Measurements from ENCODE around the gene PDE7B.
"Not testable (repeated sequence)": the region's sequence is repeated elsewhere in the genome, so short reads cannot be mapped to it uniquely, and the experiment has no call there.

PDE7B gene

DNA sequence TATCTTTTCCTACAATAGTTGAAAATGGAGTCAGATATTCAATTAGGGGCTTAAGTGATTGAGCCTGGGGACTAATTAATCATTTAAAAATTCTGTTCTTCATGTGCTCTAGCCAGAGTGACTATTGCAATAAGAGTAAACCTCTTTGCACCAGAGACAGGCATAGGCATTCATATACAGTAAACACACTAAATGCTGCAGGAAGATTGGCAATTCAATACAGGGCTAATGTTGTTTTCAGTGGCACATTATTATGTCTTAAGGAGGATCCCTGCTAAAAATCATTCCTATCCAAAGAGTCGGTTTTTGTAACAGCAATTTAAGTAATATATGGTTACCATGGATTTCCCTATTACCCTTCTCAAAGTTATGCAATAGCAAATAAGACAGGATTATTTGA is 1.2 kb downstream of the PDE7B start:
- no peak for ATAC-seq

DNA sequence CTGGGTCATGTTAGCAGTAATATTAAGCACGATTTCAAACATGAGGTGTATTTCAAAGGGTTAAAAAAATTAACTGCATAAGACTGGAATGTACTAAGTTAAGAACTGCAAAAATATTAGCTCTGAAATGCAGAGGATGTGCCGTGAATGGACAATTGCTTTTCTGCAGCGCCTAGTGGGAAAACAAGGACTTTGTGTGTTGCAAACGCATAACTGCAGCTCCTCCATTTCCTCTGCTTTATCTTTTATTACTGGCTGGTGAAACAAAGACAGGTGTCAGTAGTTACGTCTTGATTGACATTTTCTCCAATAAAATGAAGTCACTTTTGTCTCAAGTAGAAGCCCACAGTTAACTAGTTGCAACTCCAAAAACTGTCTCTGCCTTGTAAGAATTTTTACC is 1.7 kb downstream of the PDE7B start:
- no peak for ATAC-seq

DNA sequence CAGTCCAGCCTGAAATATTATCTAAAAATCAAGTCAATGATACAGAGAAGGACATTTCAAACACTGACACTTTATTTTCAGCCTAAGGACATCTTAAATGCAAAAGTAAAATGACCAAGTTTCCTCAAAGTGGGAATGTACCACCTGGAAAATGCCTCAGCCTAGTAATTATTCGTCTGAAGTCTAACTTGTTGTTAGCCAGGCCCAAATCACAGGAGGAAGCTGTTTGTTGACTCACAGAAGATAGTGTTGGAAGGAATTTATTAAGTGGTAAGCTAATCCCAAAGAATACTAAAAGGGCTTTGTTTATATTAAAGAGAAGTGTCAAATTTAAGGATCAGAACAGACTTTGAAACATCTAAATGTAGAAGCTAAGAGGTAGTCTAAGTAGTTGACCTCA is 2.5 kb downstream of the PDE7B start:
- no peak for ATAC-seq

DNA sequence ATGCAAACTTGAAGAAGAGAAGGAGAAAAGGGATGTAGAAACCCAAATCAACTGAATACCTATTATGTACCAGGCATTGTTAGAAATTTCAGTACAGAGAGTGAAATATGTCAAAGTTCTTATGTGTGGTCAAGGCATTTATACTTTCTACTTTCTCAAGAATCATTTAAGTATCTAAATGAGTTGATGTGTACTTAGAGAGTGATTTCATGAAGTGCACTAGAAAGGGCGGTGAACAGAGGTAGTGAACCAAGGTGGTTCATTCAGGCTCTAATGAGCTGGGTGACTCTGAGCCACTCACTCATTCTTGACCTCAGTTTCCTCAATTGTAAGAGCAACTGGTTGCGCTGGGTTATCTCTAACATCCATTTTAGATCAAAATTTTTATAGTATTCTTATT is 3.3 kb downstream of the PDE7B start:
- ATAC-seq: peak in 1 of 2 donors; percentile 36

DNA sequence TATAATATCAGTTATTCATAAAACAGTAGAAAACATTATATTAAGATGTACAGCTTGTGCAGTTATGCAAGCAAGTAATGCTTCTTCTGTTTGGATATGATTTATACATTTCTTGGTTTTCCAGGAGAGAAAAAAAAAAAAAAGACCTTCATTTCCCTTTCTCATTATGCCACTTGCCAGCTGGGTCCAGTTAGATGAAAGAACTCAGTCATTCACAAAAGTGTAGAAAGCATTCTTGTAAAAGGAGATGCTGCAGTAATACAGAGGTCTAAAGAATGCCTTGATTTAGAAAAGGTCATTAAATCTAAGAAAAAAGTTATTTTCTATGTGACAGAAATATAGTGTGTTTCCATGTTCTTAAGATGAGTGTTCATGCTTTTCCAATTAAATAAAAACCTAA is 7.4 kb downstream of the PDE7B start:
- ATAC-seq: no peak

DNA sequence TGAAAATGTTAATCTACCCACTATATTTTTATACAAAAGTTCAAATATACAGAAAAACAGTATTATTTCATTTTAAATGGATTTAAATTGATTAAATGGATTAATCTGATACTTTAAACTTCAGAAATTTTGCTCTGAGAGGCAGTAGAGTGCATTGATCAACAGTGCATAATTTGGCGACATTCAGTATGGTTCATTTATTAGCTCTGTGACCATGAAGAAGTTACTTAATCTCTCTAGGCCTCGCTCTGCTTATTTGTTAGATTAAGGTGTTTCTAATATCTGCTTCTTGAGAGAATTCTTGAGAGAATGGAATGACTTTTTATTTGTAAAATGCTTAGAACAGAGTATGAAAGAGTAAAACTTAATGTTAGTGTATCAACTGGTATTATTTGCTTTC is 8.9 kb downstream of the PDE7B start:
- ATAC-seq: no peak

DNA sequence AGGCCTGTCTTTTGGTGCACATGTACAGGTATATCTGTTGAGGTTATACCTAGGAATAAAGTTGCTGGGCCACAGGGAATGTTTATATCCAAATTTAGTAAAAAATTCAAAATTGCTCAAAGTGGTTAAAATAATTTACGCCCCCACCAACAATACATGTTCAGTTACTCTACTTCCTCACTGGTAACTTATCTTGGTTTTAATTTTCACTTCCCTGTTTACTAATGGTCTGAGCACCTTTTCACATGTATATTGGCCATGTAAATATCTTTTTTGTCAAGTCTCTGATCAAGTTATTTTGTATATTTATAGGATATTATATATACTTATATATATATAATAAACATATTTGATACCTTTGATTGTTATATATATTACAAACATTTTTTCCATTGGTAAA is 9.7 kb downstream of the PDE7B start:
- no peak for ATAC-seq

DNA sequence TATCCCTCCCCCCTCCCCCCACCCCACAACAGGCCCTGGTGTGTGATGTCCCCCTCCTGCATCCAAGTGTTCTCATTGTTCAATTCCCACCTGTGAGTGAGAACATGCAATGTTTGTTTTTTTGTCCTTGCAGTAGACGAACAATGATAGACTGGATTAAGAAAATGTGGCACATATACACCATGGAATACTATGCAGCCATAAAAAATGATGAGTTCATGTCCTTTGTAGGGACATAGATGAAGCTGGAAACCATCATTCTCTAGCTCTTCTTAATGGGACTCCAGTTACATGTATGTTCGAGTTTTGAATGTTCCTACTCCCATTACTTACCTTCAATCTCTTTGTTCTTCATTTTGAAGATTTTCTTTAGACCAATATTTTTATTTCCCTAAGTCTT is 13.4 kb downstream of the PDE7B start:
- not testable (repeated sequence) for ATAC-seq

DNA sequence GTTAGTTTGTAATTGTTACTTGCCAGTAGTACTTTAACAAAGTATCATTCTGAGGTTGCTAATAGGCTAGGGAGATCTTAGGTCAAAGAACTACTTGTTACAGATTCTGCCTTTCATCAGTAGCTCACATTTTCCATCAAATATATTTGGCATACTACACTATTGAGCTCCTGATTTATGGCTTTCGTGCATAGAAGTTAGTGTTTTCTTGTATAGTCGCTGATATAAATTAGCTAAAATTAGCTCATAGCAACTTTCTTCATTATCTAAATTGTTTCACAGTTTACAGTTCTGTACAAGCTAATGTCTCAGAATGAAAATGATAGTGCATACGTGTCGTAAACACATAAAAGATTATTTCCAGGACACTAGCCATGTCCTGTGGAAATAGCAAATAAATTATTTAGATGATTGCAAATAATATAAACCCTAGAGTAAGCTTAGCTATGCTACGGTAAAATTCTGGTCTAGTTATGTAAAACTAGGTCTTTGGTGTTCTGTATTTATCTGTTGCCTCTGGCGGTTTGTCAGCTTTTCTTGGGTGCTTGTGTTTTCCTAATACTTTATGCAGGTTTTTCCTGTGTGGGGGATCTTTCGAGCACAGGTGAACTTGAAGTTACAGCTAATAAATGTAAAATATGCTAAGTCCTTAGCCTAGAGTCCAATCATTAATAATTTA is 15.1 kb downstream of the PDE7B start:
- ATAC-seq: no peak

DNA sequence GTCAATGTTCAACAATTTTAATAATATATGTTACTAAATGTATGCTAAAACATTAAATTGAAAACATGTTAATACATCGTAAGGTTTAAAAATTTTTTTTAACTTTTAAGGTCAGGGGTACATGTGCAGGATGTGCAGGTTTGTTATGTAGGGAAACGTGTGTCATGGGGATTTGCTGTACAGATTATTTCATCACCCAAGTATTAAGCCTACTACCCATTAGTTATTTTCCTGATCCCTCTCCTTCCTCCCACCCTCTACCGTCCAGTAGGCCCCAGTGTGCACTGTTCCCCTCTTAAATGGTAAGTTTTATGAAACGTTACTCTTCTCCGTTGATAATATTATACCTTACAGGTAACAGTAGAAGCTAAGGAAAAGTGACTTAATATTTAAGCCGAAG is 15.8 kb downstream of the PDE7B start:
- no peak for ATAC-seq

DNA sequence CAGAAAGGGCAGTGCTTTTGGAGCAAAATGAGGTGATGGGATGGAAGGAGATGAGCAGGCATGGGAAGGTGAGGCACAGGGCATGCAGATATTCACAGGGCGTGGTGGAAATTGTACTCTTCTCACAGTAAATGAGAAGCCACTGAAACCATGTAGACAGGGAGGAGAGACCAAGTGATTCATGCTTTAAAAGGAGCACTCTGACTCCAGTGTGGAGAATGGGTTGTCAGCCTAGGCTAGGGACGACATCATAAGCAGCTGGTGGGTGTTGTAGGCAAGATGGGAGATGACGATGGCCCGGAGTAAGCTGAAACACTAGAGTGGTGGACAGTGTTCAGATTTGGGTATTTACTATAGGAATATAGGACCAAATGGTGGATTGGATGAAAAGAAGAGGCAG is 18.4 kb downstream of the PDE7B start:
- no peak for ATAC-seq

DNA sequence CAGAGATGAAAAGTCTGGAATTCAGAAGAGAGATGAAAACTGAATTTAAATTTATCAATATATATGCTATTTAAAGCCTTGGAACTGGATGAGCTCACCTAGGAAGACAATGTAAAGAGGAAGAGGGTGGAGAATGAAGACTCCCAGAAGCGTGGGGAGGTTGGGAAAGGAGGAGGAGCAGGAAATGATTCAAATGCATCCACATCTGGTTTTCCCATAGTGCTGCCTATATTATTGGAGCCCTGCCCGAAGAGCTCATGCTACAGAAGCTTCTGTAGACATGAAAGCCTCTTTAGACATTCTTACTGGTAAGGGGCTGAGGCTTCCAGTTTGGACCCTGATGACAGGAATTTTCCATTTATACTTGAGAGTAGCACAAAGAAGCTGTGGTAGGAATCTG is 19.2 kb downstream of the PDE7B start:
- ATAC-seq: no peak

DNA sequence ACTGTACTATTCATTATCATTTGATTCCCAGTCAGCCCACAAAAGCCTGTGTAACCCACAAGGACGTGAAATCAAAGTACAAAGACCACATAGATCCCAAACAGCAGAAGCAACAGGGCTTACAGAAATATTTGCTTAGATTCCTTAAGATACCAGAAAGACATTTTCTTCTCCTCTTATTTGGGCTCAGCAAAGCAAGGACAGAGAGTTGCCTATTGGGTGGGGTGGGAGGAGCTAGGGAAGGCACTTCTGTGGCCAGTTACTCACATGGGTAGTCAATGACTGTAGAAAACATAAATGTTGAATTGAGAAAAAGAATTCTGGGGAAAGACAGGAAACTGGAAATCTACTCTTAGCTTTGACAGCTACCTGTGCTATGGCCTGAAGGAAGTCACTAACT is 19.8 kb downstream of the PDE7B start:
- ATAC-seq: no peak

DNA sequence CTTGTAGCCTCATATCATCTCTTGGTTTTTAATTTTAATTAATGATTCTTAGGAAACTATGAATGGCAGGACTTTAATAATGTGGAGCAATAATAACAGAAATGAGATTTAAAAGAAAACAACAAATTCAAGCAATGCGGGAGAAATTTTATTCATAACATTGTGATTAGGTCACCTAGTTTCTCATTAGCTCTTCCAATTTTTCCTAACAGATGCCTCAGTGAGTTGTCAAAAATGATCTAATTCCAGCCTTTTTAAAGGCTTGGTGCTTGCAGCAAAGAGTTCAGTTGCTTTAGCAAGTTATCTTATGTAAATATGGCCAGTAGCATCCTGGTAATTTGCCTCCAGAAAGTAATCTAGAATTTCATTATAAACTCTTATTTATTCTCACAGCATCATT is 20.4 kb downstream of the PDE7B start:
- ATAC-seq: no peak

DNA sequence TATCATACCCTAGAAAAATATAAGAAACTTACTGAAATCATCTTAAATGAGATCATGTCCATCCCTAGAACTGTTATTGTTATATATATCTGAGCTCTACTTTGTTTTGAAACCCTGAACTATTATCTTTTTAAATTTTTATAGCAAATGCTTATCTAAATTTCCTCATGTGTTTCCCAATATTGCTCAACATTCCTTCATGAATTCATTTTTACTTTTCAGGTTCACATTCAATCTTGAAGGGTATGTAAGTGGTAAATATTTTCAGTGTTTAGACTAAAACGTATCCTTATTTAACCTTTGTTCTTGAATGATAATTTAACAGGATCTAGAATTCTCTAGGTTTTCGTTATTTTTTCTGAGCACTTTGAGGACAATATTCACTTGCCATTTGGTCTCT is 23.9 kb downstream of the PDE7B start:
- no peak for ATAC-seq

DNA sequence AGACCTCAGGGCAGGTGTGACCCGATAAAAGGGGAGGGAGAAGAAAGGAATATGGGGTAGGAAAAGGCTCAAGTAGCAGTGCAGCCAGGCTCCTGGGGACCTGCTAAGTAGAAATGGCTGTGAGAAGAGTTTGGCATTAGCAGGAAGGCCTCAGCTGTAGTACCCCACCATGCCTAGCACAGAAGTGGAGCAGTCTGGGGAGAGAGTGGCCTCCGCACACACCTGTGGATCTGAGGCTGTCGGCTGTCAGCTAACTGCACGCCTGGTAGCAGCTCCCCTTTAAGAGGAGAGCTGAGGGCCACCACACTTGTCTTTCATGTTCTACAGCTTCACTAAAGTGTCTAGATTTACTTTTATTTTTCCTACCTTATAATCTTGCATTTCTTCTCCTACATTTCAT is 24.6 kb downstream of the PDE7B start:
- no peak for ATAC-seq

DNA sequence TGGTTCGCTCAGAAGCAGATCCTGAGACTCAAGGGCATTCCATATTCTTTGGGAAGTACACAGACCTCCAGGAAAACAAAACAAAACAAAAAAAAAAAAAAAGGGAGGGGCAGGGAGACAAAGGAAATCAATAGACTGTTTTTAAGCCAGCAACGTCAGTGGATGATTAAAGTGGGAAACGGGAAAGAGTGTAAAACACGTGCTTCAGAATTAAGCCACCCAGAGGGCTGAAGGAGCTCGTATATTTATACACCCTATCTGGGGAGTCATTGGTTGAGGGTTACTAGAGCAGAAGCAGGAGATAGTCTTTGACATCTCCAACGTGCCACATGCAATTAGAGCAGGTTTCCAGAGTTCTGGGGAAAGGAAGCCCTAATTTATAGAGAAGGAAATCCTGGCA is 26.2 kb downstream of the PDE7B start:
- ATAC-seq: no peak

DNA sequence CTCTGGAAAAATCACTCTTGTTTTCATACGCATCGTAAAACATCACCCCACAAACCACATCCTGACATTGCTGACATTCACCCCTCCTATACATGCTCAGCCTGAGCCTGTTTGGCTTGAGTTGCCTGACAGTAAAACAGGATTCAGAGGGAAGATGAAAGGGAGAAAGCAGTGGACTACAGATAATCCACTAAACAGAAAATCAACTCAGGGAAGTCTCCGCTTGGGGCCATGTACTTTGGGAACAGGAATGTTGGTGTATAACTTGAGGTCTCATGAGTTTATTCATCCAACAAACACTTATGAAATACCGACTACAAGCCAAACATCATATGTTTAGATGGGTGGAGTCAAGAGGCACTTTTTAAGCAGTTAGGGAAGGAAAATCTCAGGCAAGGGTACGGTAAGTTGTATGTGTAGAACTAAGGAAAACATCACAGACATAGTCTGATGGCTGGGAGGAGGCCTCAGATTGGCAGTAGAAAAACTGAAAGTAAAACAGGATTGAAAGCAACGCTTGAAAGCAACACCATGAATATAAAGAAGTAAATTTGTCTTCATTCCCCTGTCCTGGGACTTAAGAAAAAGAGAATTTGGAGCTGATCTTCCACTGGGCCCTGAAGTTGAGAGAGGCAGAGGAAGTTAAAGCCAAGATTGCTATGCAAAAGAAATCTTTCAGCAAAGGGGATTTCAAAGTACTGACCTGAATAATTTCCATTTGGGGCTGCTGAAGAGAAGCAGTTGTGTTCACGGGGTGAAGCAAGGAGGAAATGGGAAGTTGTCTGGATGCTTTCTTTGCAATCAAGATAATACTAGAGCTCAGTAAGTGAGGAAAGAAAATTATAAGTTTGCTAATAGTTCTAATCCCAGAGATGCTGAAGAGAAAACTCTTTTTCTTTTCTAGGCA is 28.8 kb downstream of the PDE7B start:
- ATAC-seq: peak; percentile 87 to 89

DNA sequence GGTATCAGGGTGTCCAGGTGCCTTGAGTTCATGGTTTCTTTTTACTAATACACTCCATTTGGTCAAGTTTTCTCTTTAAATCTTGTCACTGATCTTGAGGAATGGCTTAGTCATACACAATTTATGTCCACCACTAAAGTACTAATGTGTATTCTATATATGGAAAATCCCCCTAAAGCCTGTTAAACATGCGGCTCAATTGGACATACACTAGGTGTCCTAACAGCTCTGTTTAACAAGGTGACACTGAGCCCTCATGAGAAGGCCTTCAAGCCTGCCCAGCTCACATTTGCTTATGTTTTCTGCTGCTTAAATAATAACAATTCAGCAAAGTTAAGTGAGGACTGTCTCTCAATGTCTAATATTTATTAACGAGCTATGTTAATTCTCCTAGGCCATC is 31.5 kb downstream of the PDE7B start:
- ATAC-seq: no peak

DNA sequence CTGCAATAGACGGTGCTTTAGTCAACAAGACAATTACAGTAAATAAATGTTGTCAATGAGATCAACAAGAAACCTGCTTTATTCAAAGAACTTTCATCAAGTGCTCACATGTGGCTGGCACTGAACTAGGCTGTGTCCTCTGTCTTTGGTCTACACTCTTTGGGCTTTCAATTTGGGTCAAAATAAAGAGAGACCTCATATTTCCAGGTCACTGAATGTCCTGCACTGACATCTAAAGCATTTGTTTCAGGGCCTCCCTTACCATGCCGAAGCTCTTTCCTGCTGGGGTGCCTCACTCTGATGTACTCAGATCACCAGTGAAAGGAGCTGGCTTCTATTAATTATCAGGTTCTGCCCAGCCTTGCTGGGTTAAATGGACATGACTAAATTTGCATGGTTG is 32.0 kb downstream of the PDE7B start:
- no peak for ATAC-seq

DNA sequence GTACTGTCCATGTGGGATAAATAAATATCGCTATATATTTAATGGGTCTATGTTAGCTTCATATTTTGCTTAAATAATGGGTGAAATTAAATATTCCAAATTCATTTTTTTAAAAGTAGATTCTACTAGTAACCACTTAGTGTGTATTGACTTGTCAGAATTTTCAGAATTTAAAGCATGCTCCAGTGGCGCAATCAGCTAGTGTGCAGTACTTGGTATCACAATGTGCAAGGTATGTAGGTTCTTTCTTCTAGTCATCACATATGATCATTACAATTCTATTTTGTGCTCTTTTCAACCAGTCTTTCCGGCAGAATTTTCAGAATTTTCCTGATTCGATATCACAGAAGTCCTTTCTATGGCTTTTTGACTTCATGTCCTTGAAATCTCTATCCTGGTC is 32.6 kb downstream of the PDE7B start:
- no peak for ATAC-seq

DNA sequence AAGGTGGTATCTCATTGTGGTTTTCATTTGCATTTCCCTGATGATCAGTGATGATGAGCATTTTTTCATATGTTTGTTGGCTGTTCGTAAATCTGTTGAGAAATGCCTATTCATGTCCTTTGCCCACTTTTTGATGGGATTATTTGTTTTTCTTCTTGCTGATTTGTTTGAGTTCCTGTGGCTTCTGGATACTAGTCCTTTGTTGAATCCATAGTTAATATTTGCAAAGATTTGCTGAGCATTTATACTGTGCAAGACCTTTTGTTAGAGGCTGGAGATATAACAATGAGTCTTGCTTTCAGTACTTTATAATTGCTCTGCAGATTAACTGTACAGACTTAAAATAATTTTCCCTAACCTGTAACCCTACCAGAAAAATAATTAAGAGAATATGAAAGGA is 35.6 kb downstream of the PDE7B start:
- ATAC-seq: no peak

DNA sequence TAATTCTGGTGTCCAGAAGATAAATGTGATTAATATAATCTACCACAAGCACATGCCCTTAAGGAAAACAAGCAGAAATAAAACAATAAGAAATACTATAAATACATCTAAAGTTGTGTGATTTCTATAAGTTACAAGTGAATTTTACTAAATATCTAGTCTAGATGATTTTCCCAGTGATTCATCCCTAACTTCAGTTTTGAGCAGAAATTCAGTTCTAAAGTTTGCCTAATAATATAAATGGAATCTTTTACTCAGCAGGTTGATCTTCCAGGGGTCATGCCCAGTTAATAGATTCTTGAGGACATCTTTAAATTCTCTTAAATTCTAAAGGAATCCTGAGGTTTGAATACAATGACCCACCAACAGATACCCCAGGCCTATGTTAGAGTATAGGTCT is 37.3 kb downstream of the PDE7B start:
- no peak for ATAC-seq

DNA sequence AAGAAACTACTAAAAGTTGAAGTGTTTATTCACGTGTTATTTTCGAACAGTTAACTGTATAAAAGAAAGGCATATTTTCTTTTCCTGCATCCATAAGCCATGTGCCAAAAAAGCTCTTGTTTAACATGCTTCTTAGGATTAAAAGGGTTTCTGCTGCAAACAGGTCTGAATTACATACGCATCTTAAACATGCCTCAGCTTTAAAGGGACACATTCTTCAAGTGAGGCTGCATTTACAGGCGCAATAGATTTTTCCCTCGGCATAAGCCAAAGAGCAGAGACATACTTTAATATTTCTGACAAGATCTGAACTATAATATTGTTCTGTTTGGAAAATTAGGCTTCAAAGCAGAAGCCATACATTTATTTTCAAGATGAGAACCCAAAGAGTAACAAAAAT is 39.4 kb downstream of the PDE7B start:
- no peak for ATAC-seq

DNA sequence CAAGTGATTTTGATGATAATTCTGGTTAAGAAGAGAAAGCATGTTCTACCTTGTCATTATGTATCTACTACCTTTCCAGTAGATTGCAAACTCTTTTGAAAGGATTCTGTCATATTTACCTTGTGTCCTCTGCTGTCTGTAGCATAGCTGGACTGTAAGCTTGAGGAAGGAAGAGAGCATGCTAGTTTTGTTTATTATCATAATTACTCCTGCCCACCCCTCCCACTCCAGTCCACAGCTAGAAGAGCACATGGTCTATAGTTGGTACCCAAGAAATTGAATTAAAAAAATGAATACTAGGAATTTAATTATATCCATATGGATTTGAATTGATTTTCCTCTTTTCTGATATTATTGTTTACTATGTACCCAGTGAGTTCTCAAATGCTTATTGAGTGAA is 40.2 kb downstream of the PDE7B start:
- ATAC-seq: no peak
